ENCODE data around the gene PICALM. TPM values are rescaled to one million over a fixed set of nuclear protein-coding genes. Genes with fewer than 3 reads are reported as not detected.
"Not testable (repeated sequence)": the region's sequence is repeated elsewhere in the genome, so short reads cannot be mapped to it uniquely, and the experiment has no call there.

PICALM gene
- total RNA-seq, 1 donor from 2014 or later: 182 TPM

- no peak for DNase-seq (ENCODE audit: low read depth)
Observed at GRCh38 chr11:85977751-85978160, 91.1 kb downstream of the PICALM start.

DNA sequence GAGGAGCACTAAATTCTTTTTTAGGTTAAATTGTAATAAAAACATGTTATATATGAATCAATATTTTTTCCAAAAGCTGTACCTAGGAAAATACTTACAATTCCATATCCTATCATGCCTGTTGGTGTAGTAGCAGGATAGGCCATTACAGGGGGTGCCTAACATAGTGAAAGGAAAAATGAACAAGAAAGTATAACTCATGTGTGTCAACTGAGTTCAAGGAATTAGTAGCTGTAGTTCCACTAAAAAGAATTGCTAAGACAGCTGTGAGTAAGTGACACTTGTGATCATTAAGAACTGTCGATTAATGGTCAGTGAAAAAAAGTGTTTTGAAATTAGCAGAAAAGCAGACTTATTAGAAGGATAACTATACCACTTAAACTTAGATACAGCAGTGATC is 92.4 kb downstream of the PICALM start:
- no peak for DNase-seq (ENCODE audit: low read depth)

DNA sequence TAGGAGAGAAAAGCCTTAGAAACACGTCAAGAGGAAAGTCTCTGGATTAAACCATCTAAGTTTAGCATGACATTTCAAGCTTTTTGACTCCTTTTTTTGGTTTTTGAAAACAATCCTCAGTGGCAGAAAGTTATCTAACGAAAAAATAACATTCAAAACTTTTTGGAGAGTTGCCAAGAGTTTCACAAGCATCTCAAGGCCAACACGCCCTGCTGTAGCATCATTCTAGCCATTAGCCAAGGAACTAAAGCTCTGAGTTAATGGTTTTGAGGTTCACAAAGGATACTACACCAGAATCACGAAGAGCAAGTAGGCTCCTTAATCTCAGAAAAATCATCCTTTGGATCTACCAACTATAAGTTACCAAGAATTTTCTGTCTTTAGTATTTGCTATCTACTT is 94.8 kb downstream of the PICALM start:
- no peak for DNase-seq (ENCODE audit: low read depth)

- DNase-seq (ENCODE audit: low read depth): no peak
Observed at GRCh38 chr11:85970593-85970992, 98.3 kb downstream of the PICALM start.

DNA sequence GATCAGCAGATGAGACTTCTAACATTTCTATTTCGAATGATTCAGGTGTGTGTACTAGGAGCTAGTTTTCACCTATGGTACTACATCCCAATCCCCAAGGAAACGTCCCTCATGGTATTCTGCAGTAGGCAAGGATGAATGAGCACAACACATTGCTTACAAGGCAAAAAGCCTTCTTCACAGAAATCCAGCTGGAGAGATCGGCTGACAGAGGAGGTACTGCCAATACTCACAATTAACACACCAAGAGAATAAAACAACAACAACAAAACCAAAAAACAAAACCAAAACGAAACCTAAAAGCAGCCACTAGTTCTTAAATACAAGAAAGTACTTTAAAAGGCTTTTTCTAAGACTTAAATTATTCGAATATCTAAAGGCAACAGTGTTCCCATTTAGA is 101.4 kb downstream of the PICALM start:
- DNase-seq (ENCODE audit: low read depth): no peak

GRCh38 chr11:85965202-85965601 is 103.7 kb downstream of the PICALM start:
- DNase-seq (ENCODE audit: low read depth): no peak

DNA sequence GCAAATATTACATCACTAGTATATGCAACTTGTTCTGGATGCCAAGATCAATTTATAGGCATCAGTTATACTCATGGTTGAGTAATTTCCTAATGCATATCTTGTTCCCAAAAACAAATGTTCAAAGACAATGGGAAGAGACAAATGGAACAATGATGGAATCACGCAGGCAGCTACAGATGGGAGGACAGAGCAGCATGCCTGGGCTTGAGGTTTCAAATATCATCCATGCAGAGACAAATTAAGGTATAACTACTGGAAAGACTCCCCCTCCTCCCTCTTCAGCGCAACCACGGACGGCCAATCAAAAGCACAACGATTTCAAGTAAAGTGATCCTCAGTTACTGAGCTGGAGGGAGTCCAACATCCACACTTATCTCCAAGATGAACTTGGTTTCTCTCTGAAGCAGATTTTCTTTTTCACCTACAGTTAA is 106.9 kb downstream of the PICALM start:
- peak; percentile 85 for DNase-seq (ENCODE audit: low read depth)

GRCh38 chr11:85961130-85961529 is 107.8 kb downstream of the PICALM start:
- DNase-seq (ENCODE audit: low read depth): no peak

DNA sequence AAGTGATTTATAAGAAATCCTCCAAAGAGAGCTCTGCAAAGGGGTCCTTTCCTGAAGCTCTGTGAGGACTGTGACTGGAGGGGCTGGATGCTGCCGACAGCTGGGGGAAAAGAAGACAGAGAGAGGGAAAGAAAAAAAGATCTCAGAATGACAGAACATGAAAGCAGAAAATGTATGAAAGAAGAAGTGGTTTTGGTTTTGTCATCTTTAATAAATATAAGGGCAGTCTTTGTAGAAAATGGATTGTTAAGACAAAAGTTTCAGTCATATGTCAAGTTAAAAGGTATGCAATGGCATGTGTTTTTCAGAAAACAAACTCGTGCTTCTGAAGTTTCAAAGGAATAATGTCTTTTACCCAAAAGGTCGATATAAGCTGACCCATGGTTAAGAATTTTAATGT is 108.2 kb downstream of the PICALM start:
- DNase-seq (ENCODE audit: low read depth): no peak

DNA sequence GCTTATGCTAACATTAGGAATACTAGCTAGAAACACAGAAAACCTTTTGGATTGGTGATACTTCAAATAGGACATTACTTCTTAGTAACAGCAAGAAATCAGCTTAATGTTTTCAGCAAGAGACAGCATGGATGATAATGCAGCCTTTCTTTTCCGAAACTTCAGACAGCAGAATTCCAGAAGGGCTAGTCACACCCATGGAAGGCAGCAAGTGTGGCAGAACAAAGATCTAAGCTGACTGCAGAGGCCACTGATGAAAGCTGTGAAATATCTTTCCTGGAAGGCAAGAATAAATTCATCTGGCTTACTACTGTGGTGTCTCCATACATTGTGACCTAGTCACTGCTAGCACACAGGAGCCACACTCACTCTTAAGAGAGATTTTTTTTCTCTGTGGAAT is 113.4 kb downstream of the PICALM start:
- peak; percentile 75 for DNase-seq (ENCODE audit: low read depth)

GRCh38 chr11:85953491-85954143 is 115.3 kb downstream of the PICALM start:
- no peak for DNase-seq (ENCODE audit: low read depth)

GRCh38 chr11:85952108-85952485 is 116.8 kb downstream of the PICALM start:
- DNase-seq (ENCODE audit: low read depth): not testable (repeated sequence)

GRCh38 chr11:85951428-85952107 is 117.3 kb downstream of the PICALM start:
- DNase-seq (ENCODE audit: low read depth): no peak

- DNase-seq (ENCODE audit: low read depth): no peak
Observed at GRCh38 chr11:85951049-85951405, 117.9 kb downstream of the PICALM start.

GRCh38 chr11:85950317-85951048 is 118.4 kb downstream of the PICALM start:
- no peak for DNase-seq (ENCODE audit: low read depth)

DNA sequence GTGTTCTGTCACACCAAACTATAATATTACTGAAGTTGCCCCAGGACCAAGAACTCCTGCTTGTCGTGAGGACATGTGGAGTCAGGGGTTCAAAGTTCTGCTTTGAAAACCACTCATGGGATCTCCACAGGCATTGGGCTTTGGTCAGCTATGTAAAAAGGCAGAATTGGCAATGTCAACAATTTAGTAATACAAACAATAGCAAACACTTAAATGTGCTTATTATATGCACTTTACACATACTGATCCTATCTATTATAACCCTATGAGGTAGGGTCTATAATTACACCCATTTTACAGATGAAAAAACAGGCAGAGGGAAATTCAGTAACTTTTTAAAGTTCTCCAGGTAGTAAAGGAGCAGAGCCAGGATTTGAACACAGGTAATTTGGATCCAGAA is 119.1 kb downstream of the PICALM start:
- DNase-seq (ENCODE audit: low read depth): no peak

GRCh38 chr11:85948884-85949283 is 120.0 kb downstream of the PICALM start:
- DNase-seq (ENCODE audit: low read depth): no peak

GRCh38 chr11:85947431-85948272 is 121.2 kb downstream of the PICALM start:
- DNase-seq (ENCODE audit: low read depth): peak; percentile 69

- DNase-seq (ENCODE audit: low read depth): no peak
Observed at GRCh38 chr11:85946221-85946620, 122.7 kb downstream of the PICALM start.

GRCh38 chr11:85945788-85946187 is 123.1 kb downstream of the PICALM start:
- DNase-seq (ENCODE audit: low read depth): no peak

GRCh38 chr11:85945296-85945695 is 123.6 kb downstream of the PICALM start:
- no peak for DNase-seq (ENCODE audit: low read depth)
